Stimulated activated naive CD4-positive, alpha-beta T cell treated with Interleukin-2 at 50 U/mL for 16 hours (primary cell): ENCODE measurements around the gene SERPINA3.
"Not testable (repeated sequence)": the region's sequence is repeated elsewhere in the genome, so short reads cannot be mapped to it uniquely, and the experiment has no call there.

ENCODE experiments used
- DNase-seq: peaks from one replicate; lab custom pipeline; 2025; lab: John Stamatoyannopoulos, UW

SERPINA3 gene

DNA sequence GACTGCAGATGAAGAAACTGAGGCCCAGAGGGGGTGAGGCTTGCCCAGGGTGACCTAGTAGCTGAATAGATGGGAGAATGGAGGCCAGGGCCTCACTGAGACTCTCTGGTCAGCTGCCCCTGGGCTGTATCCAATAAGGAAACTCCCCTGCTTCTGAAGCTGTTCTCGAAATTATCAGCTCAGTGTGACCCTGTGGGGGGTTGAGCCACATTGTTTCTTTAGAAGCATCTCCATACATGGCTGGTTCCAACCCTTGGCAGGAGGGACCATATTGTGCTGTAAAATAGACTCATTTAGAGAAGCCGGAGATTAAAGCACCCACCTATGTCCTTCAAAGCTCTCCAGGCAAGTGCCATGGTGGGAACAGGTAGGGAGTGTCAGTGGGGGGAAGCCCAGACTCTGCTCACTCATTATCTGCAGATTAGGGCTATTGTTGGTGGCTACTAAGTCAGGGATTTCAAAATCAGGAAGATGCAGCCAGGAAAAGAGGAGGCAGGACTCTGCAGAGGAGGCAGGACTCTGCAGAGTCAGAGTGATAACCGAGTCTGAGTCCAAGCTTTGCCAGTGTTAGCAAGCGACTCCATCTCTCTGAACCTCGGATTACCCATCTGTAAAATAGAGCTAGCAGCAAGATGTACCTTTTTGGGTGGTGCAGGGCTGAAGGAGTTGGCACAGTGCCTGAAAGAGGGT lies 27.5 kb upstream of the SERPINA3 start:
- no peak for DNase-seq

DNA sequence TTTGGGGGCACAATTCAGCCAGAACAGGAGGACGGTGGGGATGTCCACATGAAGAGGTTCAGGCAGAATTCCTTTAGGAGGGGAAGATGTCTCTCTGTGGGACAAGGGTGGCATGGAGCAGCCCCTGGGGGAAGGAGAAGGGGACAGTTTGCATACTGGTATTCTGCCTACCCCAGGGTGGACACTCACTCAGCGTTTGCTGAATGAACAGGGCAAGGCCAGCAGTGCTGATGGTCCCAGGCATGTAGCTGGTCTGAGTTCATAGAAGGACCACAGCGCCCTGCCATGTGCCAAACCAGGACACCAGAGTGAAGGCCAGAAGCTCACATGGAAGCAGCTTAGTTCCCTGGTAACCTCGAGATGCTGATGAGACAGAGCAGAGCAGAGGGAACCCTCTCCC lies 25.6 kb upstream of the SERPINA3 start:
- DNase-seq = no peak

DNA sequence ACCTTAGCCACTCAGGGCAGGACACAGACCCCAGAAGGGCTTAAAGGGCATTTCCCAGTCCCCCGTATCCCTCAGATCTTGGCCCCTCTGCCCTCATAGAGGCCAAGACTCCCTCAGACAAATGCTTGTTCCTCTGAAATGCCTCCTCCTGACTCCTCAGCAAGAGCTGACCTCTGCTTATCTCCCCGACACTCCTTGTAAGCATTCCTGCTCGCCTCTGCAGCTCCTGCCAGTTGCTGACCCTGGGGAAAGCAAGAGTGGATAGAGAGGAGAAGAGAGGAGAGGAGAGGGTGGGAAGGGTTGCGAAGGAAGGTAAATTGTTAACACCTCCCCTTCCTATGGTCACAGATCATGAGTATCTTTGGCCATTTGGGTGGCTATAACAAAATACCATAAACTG lies 23.9 kb upstream of the SERPINA3 start:
- no peak for DNase-seq

DNA sequence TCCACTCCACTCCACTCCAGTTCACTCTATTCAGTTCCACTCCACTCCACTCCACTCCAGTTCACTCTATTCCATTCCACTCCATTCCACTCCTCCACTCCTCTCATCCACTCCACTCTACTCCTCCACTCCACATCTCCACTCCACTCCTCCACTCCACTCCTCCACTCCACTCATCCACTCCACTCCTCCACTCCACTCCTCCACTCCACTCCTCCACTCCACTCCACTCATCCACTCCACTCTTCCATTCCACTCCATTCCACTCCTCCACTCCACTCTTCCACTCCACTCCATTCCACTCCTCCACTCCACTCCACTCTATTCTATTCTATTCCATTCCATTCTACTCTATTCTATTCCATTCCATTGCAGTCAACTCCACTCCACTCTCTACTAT lies 21.1 kb upstream of the SERPINA3 start:
- no peak for DNase-seq

DNA sequence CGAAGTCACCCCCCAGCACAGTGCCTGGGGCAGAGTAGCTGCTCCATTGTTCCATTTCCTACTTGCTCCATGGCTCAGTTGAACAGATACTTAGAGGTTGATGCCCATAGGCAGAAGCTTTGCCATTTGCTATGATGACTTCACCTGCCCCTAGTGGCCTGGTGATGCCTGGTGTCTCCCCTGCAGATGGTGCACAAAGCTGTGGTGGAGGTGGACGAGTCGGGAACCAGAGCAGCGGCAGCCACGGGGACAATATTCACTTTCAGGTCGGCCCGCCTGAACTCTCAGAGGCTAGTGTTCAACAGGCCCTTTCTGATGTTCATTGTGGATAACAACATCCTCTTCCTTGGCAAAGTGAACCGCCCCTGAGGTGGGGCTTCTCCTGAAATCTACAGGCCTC lies 20.3 kb upstream of the SERPINA3 start:
- no peak for DNase-seq

DNA sequence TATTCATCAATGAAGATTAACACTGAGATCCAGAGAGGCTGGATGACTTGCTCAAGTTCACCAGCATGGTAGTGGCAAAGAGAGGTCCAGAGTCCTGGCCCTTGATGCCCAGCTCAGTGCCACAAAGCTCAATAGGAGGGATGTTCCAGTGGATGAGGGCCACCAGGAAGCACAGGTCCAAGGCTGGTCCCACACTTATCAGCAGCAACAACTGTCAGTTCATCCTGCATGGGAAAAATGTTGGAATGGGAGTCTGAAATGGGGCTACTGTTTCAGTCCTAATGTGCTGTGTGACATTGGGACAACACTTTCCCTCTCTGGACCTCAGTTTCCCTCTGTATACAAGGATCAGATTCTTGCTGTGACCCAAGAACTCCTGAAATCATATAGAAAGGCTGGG lies 19.7 kb upstream of the SERPINA3 start:
- no peak for DNase-seq

DNA sequence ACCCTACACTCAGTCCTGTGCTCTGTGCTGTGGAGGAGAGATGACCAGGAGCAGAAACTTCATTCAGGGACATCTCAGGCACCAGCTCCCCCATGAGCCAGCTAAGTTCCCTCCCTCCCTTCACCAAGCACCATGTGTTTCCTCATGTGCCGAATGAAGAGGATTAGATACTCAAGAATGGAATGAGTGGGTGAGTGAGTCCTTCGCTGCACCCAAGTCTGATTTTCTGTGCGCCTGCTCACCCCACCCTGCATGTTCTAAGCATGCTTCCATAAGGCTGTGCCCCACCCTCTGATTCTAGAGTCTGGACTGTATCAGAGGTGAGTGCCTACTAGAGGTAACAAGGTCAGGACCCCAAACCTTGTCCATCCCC lies 18.8 kb upstream of the SERPINA3 start:
- no peak for DNase-seq

DNA sequence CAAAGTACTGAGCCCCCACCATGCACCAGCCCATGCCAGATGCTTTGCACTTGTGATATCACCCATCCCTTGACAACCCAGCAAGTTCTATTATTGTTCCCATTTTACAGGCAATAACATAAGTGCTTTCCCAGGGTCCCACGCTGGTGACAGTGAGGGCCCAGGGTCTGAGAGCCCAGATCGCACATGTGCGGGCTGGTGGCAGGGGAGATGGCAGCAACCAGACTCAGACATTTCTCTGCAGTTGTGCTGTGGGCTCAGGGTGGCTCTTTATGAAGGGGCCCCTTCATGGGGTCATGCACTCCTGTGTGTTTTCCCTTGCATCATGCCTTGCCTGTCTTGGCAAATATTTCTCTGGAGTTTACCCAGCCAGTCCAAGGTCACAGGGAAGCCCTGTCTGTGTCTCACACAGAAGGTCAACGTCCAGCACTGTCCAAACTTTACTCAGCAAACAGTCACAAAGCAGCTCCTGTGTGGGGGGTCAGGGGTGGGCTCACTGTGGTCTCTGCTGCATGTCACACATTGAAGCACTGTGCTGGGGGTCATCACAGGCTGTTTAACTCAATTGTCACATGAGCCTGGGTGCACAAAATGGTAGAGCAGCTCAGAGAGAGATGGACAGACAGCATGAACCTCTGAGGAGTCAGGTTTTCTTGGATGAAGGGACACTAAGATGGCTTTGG lies 18.3 kb upstream of the SERPINA3 start:
- no peak for DNase-seq

DNA sequence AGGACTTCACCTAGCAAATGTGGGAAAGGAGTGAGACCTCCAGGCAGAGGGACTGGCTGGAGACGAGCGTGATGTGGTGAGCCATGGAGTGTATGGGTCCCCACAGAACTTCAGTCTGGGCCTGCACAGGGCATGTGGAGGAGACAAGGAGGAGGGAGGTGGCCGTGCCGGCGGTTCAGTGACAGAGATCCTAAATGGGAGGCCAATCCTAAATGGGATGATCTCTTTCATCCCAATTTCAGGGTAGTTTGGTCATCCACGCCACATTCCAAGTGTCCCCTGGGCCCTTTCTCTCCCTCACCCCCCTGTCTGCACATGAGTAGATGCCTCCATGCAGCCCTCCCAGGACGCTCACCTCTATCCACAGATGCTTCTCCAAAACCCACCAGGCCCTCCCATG lies 17.8 kb upstream of the SERPINA3 start:
- no peak for DNase-seq

DNA sequence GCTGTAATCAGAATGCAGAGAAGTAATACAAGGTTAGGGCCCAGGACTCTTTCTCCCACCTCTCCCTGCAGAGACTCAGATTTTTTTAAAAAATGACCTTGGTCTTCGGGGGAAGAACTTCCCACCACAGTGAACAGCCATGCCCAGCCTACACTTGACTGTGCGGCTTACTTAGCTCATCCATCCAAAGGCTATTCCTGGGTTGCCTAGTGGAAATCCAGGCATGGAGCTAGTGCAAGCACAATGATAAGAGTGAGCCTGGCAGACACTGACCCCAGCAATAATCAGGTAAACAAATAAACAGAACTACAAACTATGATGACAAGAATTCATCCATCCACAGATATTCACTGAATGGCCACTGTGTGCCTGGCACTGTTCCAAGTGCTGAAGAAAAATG lies 16.3 kb upstream of the SERPINA3 start:
- no peak for DNase-seq

DNA sequence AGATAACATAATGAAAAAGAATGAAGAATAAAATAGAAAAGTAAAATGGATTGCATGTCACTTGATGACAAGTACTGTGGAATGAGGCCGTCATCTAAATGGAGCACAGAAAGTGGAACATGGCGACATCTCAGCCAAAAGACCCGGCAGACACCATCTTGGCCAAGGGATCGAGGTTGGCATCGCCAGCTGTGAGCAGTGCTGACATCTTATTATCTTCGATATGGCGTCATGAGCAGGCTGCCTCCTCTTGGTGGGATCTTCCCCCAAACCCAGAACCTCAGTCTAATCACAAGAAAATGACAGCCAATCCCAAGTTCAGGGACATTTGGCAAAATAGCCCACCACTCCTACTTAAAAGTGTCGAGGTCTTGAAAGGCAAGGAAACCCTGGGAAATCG lies 15.8 kb upstream of the SERPINA3 start:
- DNase-seq = no peak

DNA sequence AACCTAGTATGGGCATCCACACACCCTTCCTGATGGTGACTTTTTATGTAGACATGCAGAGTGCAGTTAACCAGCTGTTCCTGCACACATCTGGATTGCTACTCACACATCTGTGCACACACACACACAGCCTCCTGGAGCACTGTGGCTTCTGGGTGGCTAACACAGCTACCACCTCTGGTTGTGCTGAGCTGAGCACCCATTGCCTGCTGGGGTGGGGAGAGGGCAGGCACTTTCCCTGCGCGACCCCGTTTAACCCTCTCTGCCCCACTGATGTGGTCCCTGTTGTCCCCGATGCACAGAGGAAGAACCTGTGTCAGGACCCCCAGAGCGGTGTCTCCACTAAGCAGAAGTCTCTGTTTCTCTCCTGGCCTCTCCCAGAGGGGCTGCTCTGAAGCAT lies 14.4 kb upstream of the SERPINA3 start:
- no peak for DNase-seq

DNA sequence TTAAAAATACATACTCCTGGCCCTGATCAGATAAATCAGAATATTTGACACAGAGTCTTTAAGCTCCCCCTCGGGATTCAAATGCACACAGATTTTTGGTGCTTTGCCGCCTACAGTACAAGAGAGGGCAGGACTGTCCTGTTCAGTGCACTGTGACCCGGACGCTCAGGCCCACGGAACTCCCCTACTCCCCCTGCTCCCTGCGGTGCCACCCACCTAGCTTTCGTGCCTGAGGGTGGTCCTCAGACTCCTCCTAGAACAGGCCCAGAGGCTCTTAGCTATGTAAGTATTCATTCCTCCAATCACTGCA lies 13.7 kb upstream of the SERPINA3 start:
- DNase-seq = no peak

DNA sequence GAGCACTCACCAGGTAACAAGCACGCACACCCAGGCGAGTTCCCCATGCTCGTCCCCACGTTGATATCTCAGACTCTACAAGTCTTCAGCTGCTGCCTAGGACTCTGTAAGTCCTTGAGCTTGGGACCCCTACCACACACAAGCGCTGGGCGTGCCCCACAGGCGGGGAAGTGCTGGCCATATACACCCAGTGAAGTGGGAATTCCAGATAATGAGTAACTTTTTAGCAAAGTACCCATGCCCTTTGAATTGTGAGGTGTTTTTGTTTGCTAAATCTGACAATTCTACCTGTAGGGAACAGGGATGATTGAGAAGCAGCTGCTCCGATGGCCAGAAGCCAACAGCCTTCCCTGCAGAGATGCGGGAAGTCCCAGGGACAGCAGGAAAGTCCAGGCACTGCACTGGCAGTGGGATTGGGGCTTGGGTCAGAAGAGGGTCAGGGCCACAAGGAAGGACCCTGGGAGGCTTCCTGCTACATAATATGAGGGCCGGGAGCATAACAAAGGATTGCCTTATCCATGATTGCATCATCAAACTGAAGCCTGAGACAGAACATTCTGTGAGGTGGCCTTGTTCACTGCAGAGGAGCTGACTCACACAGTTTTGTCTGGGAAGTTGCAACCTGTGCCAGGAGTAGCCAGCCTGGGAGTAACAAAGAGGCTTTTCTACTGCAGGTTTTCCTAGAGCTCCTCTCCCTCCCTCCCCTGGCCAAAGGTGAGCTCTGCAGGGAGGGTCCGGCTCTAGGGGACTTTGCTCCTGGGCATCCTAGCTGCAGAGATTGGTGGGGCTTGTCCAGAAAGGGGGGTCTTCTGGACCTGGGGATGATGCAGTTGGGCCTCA lies 13.2 kb upstream of the SERPINA3 start:
- DNase-seq = no peak

DNA sequence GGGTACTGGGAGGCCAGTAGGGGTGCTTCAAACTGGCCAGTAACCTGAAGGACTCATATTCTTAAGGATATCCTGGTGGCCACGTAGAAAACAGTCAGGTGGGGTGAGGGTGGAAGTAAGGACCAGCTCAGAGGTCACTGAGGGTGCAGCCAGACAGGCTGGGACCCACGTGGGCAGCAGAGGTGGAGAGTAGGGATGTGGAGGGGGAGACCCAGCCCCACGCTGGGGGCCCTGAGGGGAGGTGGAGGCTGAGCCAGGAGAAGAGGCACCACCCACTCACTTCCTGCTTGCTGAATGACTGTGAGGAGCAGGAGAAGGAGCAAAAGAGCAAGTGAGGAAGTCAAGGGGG lies 12.6 kb upstream of the SERPINA3 start:
- no peak for DNase-seq

DNA sequence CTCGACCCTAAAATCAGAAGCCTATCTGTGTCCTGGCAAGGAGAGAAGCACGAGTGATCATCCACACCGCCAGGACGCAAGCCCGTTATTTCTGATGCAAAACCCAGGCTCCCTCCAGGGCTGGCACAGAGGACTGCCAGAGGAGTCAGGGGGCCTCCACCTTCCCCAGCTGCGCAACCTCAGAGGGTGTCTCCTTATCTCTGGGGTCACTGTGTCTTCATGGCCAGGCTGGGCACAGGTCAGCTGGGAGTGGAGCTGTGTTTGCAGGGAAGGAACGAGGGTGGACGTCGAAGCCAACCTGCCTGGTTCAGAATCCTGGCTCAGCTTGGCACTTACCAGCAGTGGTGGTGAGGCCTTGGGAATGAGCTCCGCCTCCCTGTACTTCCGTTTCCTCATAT lies 12.0 kb upstream of the SERPINA3 start:
- no peak for DNase-seq

DNA sequence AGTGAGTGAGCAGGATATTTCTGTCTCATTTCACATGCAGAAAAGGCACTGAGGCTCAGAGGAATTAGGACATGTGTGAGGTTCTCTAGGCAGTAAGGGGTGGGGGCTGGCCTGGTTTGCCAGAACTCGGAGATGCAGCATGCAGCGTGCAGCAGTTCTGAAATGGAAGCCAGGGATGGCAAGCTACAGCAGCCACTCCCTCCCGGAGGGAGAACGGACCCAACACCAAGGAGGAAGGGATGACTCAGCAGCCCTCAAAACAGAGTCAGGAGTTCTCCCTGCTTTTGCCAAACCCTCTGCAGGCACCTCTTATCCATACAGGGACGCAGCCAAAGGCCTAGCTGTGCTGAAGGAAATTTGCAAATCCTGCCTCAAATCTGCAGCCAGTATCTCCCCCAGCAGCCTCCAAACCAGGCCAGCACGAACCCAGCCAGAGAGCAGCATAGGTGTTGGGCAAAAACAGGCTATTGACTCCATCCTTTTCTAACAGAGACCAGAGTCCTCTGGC lies 10.3 kb upstream of the SERPINA3 start:
- no peak for DNase-seq

DNA sequence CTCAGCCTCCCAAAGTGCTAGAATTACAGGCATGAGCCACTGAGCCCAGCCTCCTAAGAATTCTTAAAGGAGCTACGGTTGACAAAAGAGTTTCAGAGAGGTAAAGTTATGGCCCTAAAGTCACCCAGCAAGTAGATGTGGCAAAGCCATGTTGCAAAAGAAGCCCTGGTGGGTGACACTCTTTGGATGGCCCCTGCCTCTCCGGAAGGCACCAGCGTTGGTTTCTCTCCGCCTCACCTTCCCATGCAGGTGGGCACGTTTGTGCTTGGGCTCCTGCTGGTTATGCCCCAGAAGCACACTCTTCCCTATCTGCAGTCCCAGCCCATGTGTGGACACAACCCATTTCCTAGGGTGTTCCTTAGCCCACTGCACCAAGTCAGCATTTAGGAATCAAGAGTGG lies 9.5 kb upstream of the SERPINA3 start:
- DNase-seq = no peak

DNA sequence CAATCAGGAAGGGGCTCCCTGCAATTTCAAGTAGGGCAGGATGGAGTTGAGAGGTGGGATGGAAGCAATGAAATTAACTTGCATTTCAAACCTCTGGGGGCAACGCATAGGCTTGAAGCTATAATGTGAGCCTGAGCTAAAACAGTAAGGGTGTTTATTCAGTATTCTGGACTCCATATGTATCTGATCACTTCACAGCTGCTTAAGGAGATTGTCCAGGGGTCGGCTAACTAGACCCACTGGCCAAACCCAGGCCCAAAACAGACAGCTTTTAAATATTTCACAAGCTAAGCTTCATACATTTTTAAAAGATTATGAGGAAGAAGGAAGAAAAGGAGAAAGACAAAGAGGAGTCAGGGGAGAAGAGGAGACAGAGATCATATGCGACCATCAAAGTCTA lies 6.8 kb upstream of the SERPINA3 start:
- DNase-seq = no peak

DNA sequence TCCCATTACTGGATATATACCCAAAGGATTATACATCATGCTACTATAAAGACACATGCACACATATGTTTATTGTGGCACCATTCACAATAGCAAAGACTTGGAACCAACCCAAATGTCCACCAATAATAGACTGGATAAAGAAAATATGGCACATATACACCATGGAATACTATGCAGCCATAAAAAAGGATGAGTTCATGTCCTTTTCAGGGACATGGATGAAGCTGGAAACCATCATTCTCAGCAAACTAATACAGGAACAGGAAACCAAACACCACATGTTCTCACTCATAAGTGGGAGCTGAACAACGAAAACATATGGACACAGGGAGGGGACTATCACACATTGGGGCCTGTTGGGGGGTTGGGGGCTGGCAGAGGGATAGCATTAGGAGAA lies 3.2 kb upstream of the SERPINA3 start:
- DNase-seq = not testable (repeated sequence)

DNA sequence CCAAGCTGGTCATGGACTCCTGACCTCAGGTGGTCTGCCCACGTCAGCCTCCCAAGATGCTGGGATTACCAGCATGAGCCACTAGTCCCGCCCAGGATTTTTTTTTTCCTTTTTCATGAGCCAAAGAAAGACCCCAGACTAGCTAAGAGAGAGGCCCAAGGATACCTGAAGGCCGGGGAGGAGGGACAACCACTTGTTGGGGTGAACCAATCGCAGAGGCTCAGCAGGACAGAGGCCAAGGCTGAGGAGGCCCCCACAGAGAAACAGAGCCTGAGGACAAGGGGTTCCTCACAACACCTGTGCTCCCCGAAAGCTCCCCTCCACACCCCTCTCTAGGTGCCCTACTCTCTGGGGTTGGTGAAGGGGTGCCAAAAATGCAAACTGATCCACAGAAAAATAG lies 1.0 kb upstream of the SERPINA3 start:
- no peak for DNase-seq

DNA sequence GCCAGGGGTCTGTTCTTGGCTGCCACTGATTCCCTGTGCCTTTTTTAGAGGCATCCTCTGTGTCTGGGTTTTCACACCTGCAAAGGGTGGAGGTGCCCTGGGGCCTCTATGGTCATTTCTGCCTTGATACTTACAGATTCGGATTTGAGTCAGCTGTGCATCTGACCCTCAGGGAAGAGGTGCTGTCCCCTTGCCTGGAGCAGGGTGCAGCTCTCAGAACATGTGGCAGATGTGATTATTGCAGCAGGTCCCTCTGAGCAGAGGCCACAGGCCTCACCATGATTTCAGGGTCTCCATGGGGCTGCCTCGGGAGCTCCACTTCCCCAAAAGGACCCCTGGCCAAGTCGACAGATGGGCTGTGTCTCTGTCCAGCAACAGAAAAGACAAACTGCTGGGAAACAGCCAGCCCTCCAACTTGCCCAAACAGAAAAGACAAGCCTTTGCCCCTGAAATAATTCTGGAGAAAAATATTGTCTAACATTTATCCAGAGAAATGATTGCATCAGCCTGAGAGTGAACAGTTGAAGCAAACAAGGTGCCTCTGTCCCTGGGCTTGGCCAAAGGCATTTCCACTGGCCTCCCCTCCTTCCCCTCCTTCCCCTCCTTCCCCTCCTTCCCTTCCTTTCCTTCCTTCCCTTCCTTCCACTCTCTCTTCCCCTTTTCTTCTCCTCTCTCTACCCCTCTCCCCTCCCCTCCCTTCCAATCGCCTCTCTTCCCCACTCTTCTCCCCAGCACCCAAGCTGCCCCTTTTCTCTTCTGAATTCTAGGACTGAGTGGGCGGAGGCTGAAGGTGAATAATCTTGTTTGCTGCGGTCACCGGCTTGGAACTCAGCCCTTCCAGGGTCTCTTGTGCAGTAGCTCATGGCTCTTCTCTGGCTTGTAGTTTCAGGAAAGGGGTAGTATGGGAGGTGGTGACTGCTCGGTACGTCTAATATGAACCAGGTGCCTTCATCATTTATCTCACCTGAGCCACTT lies 676 bp downstream of the SERPINA3 start:
- DNase-seq = no peak
